Testis (tissue), 3 donors: ENCODE measurements around the gene KCNB1. TPM values are rescaled to one million over a fixed set of nuclear protein-coding genes. Genes with fewer than 3 reads are reported as not detected.

Source experiments
- DNase-seq: peaks from one replicate; pipeline ENCODE4 v3.0.0-alpha.2; 2019
- H3K27ac ChIP-seq, 2 donors: fragments of 200-600 bp; sonication (generic); one replicate each; pipeline ENCODE4 v1.5.1; 2019
- H3K27me3 ChIP-seq: fragments of 200-600 bp; sonication (generic); one replicate; pipeline ENCODE4 v1.5.1; 2019
- H3K36me3 ChIP-seq: fragments of 200-600 bp; sonication (generic); one replicate; pipeline ENCODE4 v1.5.1; 2017; ENCODE audit warnings: low read depth; ENCODE audit errors: missing control alignments
- H3K4me1 ChIP-seq: fragments of 200-600 bp; sonication (generic); one replicate; pipeline ENCODE4 v1.5.1; 2019
- H3K4me3 ChIP-seq, 2 donors: fragments of 200-600 bp; sonication (generic); one replicate each; pipeline ENCODE4 v1.5.1; 2017 to 2019
- H3K9me3 ChIP-seq: fragments of 200-600 bp; sonication (generic); one replicate; pipeline ENCODE4 v1.5.1; 2017
- POLR2A ChIP-seq: fragments of 450-650 bp; IDR thresholded peaks from one replicate; pipeline ENCODE4 v1.6.1; 2017; ENCODE audit warnings: antibody characterized with exemption, mild to moderate bottlenecking, moderate library complexity
- WGBS, 2 donors: methylation state at CpG; one replicate each; pipeline ENCODE4 v1.1.5; 2018; 5-methylcytosine and 5-hydroxymethylcytosine counted together
- intact Hi-C: fragments of 100-400 bp; cut with DNase I; formaldehyde crosslinking; loops from one replicate; pipeline ENCODE4 v1.15.1; 2023; ENCODE audit warnings: low total_unique reads
- polyA plus RNA-seq: library from polyadenylated mRNA; stranded (reverse); fragments of 350-450 nt; fragmentation: Illumina TruSeq; extraction: RNeasy Lipid Tissue Mini Kit (QIAGEN cat#74804); gene quantifications from one replicate; pipeline ENCODE4 v1.2.3, GENCODE V29; 2014; ENCODE audit warnings: low read depth, low replicate concordance; ENCODE audit not compliant: insufficient read depth
- total RNA-seq, 2 donors: library from RNA; depleted of rRNA; stranded (reverse); fragments of >200 nt; gene quantifications; one replicate each; pipeline ENCODE4 v1.2.3, GENCODE V29; 2016
- TF ChIP-seq, protein P1 (sequence below), 3 experiments: fragments of 450-650 bp in 2 of 3; fragments of 200-600 bp in 1 of 3; sonication (generic) in 1 of 3; IDR thresholded peaks; one replicate each; pipeline ENCODE4 v1.5.1; 2016 to 2019; ENCODE audit warnings: antibody characterized with exemption in 3 of 3, mild to moderate bottlenecking in 2 of 3, moderate library complexity in 1 of 3

The KCNB1 gene
- total and polyA plus RNA-seq, 3 donors from 2014 or later = 1.5 to 4.6 (median 2.3) TPM

DNA sequence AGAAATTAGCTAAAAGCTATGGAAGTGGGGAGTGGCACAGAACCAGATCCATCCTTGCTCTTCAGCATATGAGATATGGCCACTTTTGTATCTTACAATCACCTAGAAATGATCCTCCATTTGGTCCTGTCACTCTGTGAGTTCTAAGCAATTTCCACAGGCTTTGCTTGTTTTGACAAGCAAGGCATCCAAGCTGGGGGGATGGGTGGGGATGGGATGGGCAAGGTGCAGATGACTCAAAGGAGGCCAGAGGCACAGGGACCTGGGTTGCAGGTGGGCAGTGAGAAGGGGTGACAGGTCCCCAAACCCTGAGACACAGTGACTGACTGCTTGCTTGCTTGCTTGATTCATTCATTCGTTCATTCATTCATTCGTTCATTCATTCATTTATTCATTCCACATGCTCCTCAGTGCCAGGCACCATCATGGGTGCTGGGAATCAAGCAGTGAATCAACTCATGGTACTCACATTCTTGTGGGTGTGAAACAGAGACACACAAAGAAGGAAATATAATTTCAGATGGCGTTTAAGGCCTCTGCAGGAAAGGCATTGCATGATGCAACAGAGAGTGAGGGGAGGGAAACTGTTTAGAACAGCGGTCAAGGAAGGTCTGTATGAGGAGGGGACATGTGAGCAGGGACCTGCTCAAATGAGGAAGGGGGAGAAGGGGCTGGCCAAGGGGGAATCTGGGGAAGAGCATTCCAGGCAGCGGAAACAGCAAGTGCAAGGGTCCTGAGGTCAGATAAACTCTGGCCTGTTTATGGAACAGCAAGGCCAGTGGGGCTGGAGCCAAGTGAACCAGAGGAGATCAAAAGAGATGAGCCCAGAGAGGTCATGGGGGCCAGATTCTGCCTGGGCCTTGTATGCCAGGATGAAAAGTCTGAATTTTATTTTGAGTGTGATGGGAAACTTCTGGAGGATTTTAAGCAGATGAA is 3.4 kb downstream of the KCNB1 start:
- Histone ChIP-seq H3K4me3 (no peak overlapping the region), H3K27ac (no peak overlapping the region), H3K36me3 (no peaks in the 10 kb centered on the region), H3K9me3 (no peaks in the 10 kb centered on the region), H3K4me1 (peaks cover 7% of the 10 kb centered on the region), H3K27me3 (no peaks in the 10 kb centered on the region)
- no peak for TF ChIP-seq POLR2A
- TF ChIP-seq, protein P1, sequence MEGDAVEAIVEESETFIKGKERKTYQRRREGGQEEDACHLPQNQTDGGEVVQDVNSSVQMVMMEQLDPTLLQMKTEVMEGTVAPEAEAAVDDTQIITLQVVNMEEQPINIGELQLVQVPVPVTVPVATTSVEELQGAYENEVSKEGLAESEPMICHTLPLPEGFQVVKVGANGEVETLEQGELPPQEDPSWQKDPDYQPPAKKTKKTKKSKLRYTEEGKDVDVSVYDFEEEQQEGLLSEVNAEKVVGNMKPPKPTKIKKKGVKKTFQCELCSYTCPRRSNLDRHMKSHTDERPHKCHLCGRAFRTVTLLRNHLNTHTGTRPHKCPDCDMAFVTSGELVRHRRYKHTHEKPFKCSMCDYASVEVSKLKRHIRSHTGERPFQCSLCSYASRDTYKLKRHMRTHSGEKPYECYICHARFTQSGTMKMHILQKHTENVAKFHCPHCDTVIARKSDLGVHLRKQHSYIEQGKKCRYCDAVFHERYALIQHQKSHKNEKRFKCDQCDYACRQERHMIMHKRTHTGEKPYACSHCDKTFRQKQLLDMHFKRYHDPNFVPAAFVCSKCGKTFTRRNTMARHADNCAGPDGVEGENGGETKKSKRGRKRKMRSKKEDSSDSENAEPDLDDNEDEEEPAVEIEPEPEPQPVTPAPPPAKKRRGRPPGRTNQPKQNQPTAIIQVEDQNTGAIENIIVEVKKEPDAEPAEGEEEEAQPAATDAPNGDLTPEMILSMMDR (IDR thresholded peaks at IDR 0.05) = no peak
- intact Hi-C loops = no loop called here
- WGBS, 2 donors = 83 to 87% methylated on average over 5 of the region's 5 CpGs
- DNase-seq = no peak

DNA sequence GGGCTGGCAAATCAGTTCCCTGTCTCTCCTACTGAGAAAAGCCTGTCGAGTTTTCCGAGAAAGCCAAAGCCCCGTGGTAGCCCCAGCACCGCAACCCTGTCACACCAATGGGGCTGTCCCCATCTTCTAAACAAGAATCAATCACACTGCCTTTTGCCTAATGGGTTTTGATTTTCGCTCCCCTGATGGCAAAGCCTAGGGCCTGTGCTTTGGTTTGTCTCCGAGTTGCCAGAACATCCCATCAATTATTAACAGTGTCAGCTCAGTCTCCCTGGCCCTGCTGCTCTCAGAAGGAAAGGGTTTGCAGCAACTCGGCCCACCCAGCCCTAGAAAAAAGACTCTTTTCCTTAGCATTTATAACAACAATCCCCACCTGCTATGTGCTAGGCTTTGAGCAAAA is 4.2 kb downstream of the KCNB1 start:
- TF ChIP-seq, protein P1 (IDR thresholded peaks at IDR 0.05) = no peak
- no peak for TF ChIP-seq POLR2A
- no peak overlapping the region for H3K27ac ChIP-seq
- H3K4me1 ChIP-seq = peaks cover 7% of the 10 kb centered on the region
- WGBS, 2 donors = 85 to 90% methylated on average over 7 of the region's 7 CpGs
- intact Hi-C loops = no loop called here
- H3K9me3 ChIP-seq = no peaks in the 10 kb centered on the region
- no peak for DNase-seq
- no peak overlapping the region for H3K4me3 ChIP-seq
- H3K36me3 ChIP-seq = no peaks in the 10 kb centered on the region
- H3K27me3 ChIP-seq = no peaks in the 10 kb centered on the region

DNA sequence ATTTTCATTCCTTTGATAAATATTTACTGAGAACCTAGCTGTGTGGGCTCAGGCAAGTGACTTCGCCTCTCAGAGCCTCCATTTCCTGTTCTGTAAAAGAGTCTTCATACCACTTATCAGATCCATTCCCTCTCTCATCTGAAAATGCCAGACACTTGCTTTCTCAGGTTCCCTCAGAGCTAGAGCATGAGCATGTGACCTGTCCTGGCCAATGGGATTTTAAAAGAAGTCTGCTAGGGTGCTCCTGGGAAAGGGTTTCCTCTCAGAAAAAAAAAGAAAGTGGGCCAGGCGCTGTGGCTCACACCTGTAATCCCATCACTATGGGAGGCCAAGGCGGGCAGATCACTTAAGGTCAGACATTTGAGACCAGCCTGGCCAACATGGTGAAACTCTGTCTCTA is 5.3 kb downstream of the KCNB1 start:
- DNase-seq = no peak
- H3K36me3 ChIP-seq = no peaks in the 10 kb centered on the region
- WGBS, 2 donors = 93 to 98% methylated on average over 3 of the region's 3 CpGs
- peaks cover 3% of the 10 kb centered on the region for H3K4me1 ChIP-seq
- intact Hi-C loops = no loop called here
- H3K9me3 ChIP-seq = no peaks in the 10 kb centered on the region
- H3K27me3 ChIP-seq = no peaks in the 10 kb centered on the region
- H3K27ac ChIP-seq = no peak overlapping the region
- TF ChIP-seq, protein P1 (IDR thresholded peaks at IDR 0.05) = no peak
- no peak for TF ChIP-seq POLR2A
- no peak overlapping the region for H3K4me3 ChIP-seq

DNA sequence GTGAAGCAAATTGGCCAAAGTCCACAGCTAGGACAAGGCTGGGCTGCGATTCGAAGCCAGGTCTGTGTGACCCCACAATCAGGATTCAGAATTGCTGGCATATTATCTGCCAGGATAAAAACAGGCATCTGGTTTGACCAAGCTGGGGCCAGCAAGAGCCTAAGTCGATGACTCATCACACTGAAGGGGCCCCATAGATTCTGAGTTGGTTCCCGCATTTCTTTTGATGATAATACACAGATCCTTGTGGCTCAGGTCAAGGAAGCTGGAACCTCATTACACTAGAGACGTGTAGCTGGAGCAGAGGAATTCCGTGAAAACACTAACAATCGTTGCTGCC is 6.5 kb downstream of the KCNB1 start:
- Histone ChIP-seq H3K4me3 (no peak overlapping the region), H3K27me3 (no peaks in the 10 kb centered on the region), H3K4me1 (no peaks in the 10 kb centered on the region), H3K9me3 (no peaks in the 10 kb centered on the region), H3K27ac (no peak overlapping the region), H3K36me3 (no peaks in the 10 kb centered on the region)
- intact Hi-C loops = no loop called here
- 84 to 87% methylated on average over 7 of the region's 7 CpGs for WGBS, 2 donors
- DNase-seq = no peak
- TF ChIP-seq, protein P1 (IDR thresholded peaks at IDR 0.05) = no peak
- no peak for TF ChIP-seq POLR2A
